GM19023 (cell line): ENCODE data around the gene LACTB.

Experiments used
- ATAC-seq: cut with Tn5 transposase; IDR thresholded peaks from one replicate; pipeline ENCODE4 v1.9.1; 2021; ENCODE audit warnings: mild to moderate bottlenecking, moderate library complexity; ENCODE audit not compliant: unreplicated experiment

Gene LACTB

GRCh38 chr15:63166219-63166618, 44.6 kb downstream of the LACTB start:
- ATAC-seq = no peak

- no peak for ATAC-seq
Observed at GRCh38 chr15:63169788-63170187, 48.1 kb downstream of the LACTB start.

GRCh38 chr15:63172376-63172775, 50.7 kb downstream of the LACTB start:
- ATAC-seq = no peak

GRCh38 chr15:63172851-63173451, 51.3 kb downstream of the LACTB start:
- no peak for ATAC-seq

GRCh38 chr15:63176302-63176701, 54.6 kb downstream of the LACTB start:
- ATAC-seq = no peak

GRCh38 chr15:63178034-63178433, 56.4 kb downstream of the LACTB start:
- no peak for ATAC-seq

GRCh38 chr15:63180746-63181145, 59.1 kb downstream of the LACTB start:
- ATAC-seq = no peak

GRCh38 chr15:63181648-63182047, 60.0 kb downstream of the LACTB start:
- ATAC-seq = no peak

GRCh38 chr15:63185206-63185605, 63.5 kb downstream of the LACTB start:
- ATAC-seq = no peak

GRCh38 chr15:63186065-63186464, 64.4 kb downstream of the LACTB start:
- no peak for ATAC-seq

GRCh38 chr15:63187589-63188226, 66.0 kb downstream of the LACTB start:
- ATAC-seq = no peak

- ATAC-seq = peak; percentile 2
Observed at GRCh38 chr15:63188247-63188925, 66.7 kb downstream of the LACTB start.

- peak; percentile 87 for ATAC-seq
Observed at GRCh38 chr15:63188926-63189871, 67.5 kb downstream of the LACTB start, which contains the start of gene RAB8B. Gene RAB8B (plus strand): TSS chr15:63189606. CDS start chr15:63189625, 19 bp downstream.

GRCh38 chr15:63189941-63190768, 68.5 kb downstream of the LACTB start:
- no peak for ATAC-seq

GRCh38 chr15:63190769-63191649, 69.3 kb downstream of the LACTB start:
- no peak for ATAC-seq
